ENCODE results near the gene MFAP3L.

MFAP3L gene

GRCh38 chr4:170017252-170017651 is 8.9 kb downstream of the MFAP3L start:
- DNase-seq: no peak

GRCh38 chr4:170015285-170015684 is 10.9 kb downstream of the MFAP3L start:
- DNase-seq: no peak

- no peak for DNase-seq
These were observed 11.7 kb downstream of the MFAP3L start for GRCh38 chr4:170014359-170015011.

- DNase-seq: no peak
These were observed 13.6 kb downstream of the MFAP3L start for GRCh38 chr4:170012629-170012958.

DNA sequence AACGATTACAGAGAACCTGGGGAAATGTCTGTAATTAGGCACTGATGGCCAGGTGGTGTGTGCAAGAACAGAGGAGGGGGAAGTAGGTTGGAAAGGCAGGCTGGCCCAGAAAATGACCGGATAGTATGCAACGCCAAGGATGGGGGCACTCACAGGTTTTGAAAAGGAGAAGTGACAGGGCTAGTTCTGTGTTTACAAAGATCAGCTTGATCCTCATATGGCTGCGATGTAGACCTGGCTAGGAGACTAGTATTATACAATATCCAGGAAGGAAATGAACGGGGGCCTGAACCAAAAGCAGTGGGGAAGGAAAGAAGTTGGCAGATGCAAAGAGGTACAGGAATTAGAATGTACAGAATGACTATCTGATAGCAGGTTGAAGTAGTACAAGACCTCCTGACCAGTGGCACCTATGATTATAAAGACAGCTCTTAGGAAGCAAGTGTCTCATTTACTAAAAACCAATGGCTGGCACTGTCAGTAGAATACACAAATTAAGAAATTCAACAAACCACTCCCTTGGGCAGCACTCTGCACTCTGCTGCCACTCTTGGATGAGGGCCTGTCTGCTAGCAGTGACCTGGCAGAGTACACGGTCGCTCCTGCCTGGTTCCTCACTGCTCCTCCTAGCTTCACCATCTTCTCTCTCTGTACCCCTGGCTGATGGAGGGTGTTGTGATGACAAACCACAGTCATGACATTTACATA is 14.1 kb downstream of the MFAP3L start:
- no peak for DNase-seq

- DNase-seq: no peak
These were observed 16.9 kb downstream of the MFAP3L start for GRCh38 chr4:170009291-170009690.

DNA sequence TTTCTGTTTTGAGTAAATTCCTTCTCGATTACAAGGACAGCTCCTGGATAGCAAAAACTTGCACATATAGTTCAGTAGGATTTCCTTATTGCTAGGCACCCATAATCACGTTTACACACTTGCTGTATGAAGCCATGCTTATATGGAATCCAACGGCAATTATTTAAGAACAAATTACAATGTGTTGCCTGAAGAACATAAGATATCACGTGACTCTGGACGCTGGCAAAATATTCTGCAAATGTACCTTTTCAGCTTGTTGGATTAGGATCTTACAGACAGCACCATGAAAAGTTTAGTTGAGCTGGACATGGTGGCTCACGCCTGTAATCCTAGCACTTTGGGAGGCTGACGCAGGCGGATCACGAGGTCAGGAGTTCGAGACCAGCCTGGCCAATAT is 17.4 kb downstream of the MFAP3L start:
- DNase-seq: no peak

DNA sequence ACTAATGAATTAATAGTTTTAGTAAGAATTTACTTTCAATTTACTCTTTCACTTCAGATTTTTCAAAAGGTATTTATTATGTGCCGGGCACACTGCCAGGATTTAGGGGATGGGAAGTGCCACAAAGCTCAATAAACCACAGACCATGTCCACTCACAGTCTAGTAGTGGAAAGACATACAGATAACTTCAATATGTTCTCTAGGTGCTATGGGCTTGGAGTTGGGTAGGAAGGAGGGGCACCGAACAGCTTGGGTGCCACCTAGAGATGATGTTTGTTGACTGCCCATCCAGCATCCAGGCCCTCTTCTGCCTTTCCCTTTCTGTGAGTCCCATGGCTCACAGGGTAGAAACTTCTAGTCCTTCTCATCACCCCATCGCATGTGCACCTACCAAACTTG is 17.8 kb downstream of the MFAP3L start:
- no peak for DNase-seq

DNA sequence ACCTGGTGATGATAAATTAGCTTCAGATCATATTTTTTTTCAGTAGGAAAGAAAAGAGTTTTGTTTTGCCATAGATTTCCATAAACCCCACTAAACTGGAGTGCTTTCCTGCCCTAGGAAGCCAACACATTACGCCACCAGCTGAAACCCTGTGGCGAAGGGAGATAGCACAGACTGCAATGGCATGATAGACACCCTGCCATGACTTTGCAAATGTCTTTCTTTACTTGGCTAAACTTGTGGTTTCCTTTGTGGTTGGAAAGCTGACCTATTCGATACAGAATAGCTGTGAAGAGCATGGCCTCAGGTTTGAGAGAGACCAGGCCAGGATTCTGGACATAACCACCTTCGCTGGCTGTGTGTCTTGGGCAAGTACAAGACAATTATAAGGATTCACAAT is 19.1 kb downstream of the MFAP3L start:
- DNase-seq: no peak

GRCh38 chr4:170005472-170005871 is 20.7 kb downstream of the MFAP3L start:
- no peak for DNase-seq

- DNase-seq: no peak
These were observed 21.4 kb downstream of the MFAP3L start for GRCh38 chr4:170004651-170005295.

- DNase-seq: no peak
These were observed 22.8 kb downstream of the MFAP3L start for GRCh38 chr4:170003071-170004070.

GRCh38 chr4:170001745-170002267 is 24.4 kb downstream of the MFAP3L start:
- no peak for DNase-seq

- no peak for DNase-seq
These were observed 25.0 kb downstream of the MFAP3L start for GRCh38 chr4:170001011-170001744.

DNA sequence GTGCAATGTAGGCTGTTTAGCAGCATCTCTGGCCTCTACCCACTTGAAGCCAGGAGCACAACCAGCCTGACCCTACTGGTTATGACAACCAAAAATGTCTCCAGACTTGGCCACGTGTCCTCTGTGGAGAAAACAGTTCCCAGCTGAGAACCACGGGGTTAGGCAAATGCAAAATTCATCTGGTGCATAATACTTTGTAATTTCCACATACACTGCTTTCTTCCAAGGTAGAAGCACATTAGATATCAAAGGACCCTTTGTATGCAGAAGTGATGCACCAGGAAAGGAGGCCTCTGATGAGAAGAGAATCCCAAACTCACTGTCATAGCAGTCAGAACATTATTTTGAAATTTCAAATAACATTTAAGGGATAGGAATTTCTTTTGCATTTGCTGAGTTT is 26.3 kb downstream of the MFAP3L start:
- DNase-seq: no peak

GRCh38 chr4:169998981-169999380 is 27.2 kb downstream of the MFAP3L start:
- no peak for DNase-seq

DNA sequence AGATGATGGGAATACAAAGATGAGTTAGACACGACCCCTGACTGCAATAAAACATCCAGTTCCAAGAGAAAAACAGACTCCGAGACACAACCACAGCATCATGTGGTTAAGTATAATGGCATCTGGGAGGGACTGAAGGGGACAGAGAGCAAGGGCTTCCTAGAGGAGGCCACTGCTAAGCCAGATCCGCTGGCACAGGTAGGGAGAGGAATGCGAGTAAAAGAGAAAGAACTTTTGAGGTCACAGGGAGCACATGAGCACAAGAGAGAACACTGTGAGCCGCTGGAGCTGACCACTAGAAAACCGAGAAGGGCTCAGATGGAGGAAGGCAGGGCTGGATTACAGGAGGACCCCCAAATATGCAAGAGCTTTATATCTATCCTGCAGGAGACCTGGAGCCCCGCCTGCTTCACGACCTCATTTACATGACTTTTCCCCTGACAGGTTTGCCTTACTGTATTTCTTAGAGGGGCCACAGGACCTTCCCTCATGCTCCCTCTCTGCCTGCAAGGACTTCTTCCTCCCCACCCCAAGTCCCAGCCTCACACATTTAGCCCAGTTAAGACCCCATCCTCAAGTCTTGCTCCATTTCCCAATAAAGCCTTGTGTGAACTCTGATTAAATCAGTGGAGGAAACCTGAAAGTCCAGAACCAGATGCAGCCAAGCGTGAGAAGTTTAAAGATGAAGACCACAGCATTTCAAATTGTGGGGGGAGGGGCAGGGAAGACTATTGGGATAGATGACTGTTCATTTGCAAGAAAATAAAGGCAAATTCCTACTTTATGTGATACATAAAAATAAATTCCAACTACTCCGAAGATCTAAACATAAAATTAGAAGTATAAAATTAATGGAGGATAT is 29.6 kb downstream of the MFAP3L start:
- no peak for DNase-seq

DNA sequence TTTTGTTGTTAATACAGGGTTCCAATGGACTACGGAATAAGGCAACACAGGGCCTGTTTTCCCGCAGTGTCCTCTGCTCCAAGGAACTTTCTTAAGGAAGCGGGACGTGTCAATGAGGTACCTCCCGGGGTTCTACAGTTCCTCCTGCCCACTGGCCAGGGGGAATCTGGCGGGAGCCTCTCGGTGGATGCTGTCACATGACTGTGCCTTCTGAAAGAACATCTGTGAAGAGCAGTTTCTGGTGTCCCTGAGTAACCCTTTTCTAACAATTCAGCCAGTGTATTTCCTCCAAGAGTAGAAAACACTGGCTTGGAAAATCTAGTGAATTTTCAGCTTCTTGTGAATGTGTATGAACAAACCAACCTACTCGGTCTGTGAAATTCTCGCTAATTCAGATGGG is 32.7 kb downstream of the MFAP3L start:
- no peak for DNase-seq

- DNase-seq: no peak
These were observed 37.9 kb downstream of the MFAP3L start for GRCh38 chr4:169988252-169988651.

- no peak for DNase-seq
These were observed 38.6 kb downstream of the MFAP3L start for GRCh38 chr4:169987327-169988228.
